H9 (cell line): ENCODE results near the gene SCAF4. TPM values are rescaled to one million over a fixed set of nuclear protein-coding genes. Genes with fewer than 3 reads are reported as not detected.

ENCODE experiments used
- DNase-seq: peaks from one replicate; pipeline ENCODE4 v3.0.0-alpha.2; 2017
- H2AFZ ChIP-seq: one replicate; pipeline ENCODE4 v1.6.1; 2013; ENCODE audit warnings: mild to moderate bottlenecking, low read length, control low read depth, moderate library complexity
- H2AK5ac ChIP-seq: 2 replicates; pipeline ENCODE4 v1.6.1; 2013; ENCODE audit warnings: low read length, control low read depth, mixed read lengths; ENCODE audit not compliant: insufficient read length
- H2BK120ac ChIP-seq: one replicate; pipeline ENCODE4 v1.6.1; 2013; ENCODE audit warnings: low read depth, mild to moderate bottlenecking, low read length, control low read depth, inconsistent platforms; ENCODE audit not compliant: poor library complexity, severe bottlenecking
- H2BK12ac ChIP-seq: 2 replicates; pipeline ENCODE4 v1.6.1; 2013; ENCODE audit warnings: low read length, control low read depth, mixed read lengths, low read depth; ENCODE audit not compliant: insufficient read length
- H2BK15ac ChIP-seq: 2 replicates; pipeline ENCODE4 v1.6.1; 2013; ENCODE audit warnings: low read depth, low read length, control low read depth
- H2BK20ac ChIP-seq: one replicate; pipeline ENCODE4 v1.6.1; 2013; ENCODE audit warnings: low read depth, mild to moderate bottlenecking, low read length, control low read depth, inconsistent platforms; ENCODE audit not compliant: poor library complexity, severe bottlenecking
- H2BK5ac ChIP-seq: 2 replicates; pipeline ENCODE4 v1.6.1; 2013; ENCODE audit warnings: low read length, control low read depth, mixed read lengths; ENCODE audit not compliant: insufficient read length
- H3K14ac ChIP-seq: 2 replicates; pipeline ENCODE4 v1.6.1; 2013; ENCODE audit warnings: low read length, control low read depth; ENCODE audit not compliant: insufficient read depth
- H3K18ac ChIP-seq: 2 replicates; pipeline ENCODE4 v1.6.1; 2013; ENCODE audit warnings: low read depth, mild to moderate bottlenecking, mixed read lengths, low read length, control low read depth; ENCODE audit not compliant: insufficient read length
- H3K23ac ChIP-seq: 2 replicates; pipeline ENCODE4 v1.6.1; 2013; ENCODE audit warnings: low read length, control low read depth, mixed read lengths, low read depth; ENCODE audit not compliant: insufficient read length
- H3K23me2 ChIP-seq: 2 replicates; pipeline ENCODE4 v1.6.1; 2013; ENCODE audit warnings: low read depth, mild to moderate bottlenecking, mixed read lengths, low read length, control low read depth; ENCODE audit not compliant: insufficient read length, poor library complexity, severe bottlenecking
- H3K27ac ChIP-seq: 2 replicates; pipeline ENCODE4 v1.5.1; 2013; ENCODE audit warnings: low read length, control low read depth, mixed read lengths, low read depth; ENCODE audit not compliant: insufficient read length
- H3K27me3 ChIP-seq: 2 replicates; pipeline ENCODE4 v1.6.1; 2013; ENCODE audit warnings: low read length, control low read depth, inconsistent platforms; ENCODE audit not compliant: insufficient read depth
- H3K4ac ChIP-seq: 2 replicates; pipeline ENCODE4 v1.6.1; 2013; ENCODE audit warnings: low read depth, mild to moderate bottlenecking, control low read depth, inconsistent platforms, low read length, moderate library complexity
- H3K4me1 ChIP-seq: 2 replicates; pipeline ENCODE4 v1.6.1; 2013; ENCODE audit warnings: low read length, control low read depth, inconsistent platforms; ENCODE audit not compliant: insufficient read depth
- H3K4me2 ChIP-seq: 2 replicates; pipeline ENCODE4 v1.6.1; 2013; ENCODE audit warnings: low read length, control low read depth, mixed read lengths; ENCODE audit not compliant: insufficient read length, insufficient read depth
- H3K56ac ChIP-seq: 2 replicates; pipeline ENCODE4 v1.6.1; 2013; ENCODE audit warnings: low read depth, mild to moderate bottlenecking, mixed read lengths, low read length, control low read depth; ENCODE audit not compliant: insufficient read length
- H3K79me1 ChIP-seq: 2 replicates; pipeline ENCODE4 v1.6.1; 2013; ENCODE audit warnings: low read depth, mild to moderate bottlenecking, moderate library complexity, low read length, control low read depth, inconsistent platforms; ENCODE audit not compliant: insufficient read depth, poor library complexity, severe bottlenecking
- H3K79me2 ChIP-seq: 2 replicates; pipeline ENCODE4 v1.6.1; 2013; ENCODE audit warnings: low read length, control low read depth, inconsistent platforms; ENCODE audit not compliant: insufficient read depth
- H3K9ac ChIP-seq: 2 replicates; pipeline ENCODE4 v1.6.1; 2013; ENCODE audit warnings: low read length, control low read depth, mixed read lengths; ENCODE audit not compliant: insufficient read length; ENCODE audit errors: extremely low read depth
- H3K9me3 ChIP-seq: one replicate; pipeline ENCODE4 v1.6.1; 2013; ENCODE audit warnings: low read depth, low read length, inconsistent platforms; ENCODE audit not compliant: control insufficient read depth
- H3T11ph ChIP-seq: one replicate; pipeline ENCODE4 v1.6.1; 2013; ENCODE audit warnings: mild to moderate bottlenecking, low read length, control low read depth, inconsistent platforms
- H4K20me1 ChIP-seq: one replicate; pipeline ENCODE4 v1.6.1; 2013; ENCODE audit not compliant: control insufficient read depth, insufficient read length, insufficient read depth
- H4K5ac ChIP-seq: 2 replicates; pipeline ENCODE4 v1.6.1; 2013; ENCODE audit warnings: low read depth, mild to moderate bottlenecking, mixed read lengths, low read length, control low read depth; ENCODE audit not compliant: insufficient read length
- H4K8ac ChIP-seq: replicated peaks from 2 replicates; pipeline ENCODE4 v1.6.1; 2013; ENCODE audit warnings: low read length, control low read depth, mixed read lengths, low read depth; ENCODE audit not compliant: insufficient read length
- H4K91ac ChIP-seq: 2 replicates; pipeline ENCODE4 v1.6.1; 2013; ENCODE audit warnings: low read depth, mild to moderate bottlenecking, moderate library complexity, mixed read lengths, low read length, control low read depth; ENCODE audit not compliant: insufficient read length
- H3K27ac Mint-ChIP-seq, 3 experiments: 2 replicates in 2 of 3; 3 replicates in 1 of 3; pipeline ENCODE4 v1.8.0; 2020 to 2021; ENCODE audit warnings: mixed read lengths in 3 of 3, mild to moderate bottlenecking in 1 of 3, moderate library complexity in 1 of 3
- H3K27me3 Mint-ChIP-seq: 2 replicates; pipeline ENCODE4 v1.8.0; 2021; ENCODE audit warnings: low read depth, mild to moderate bottlenecking, moderate library complexity, mixed read lengths
- H3K36me3 Mint-ChIP-seq, 3 experiments: 2 replicates in 2 of 3; 3 replicates in 1 of 3; pipeline ENCODE4 v1.8.0; 2020 to 2021; ENCODE audit warnings: low read depth in 3 of 3, mixed read lengths in 3 of 3; ENCODE audit not compliant: insufficient read depth in 1 of 3
- H3K4me1 Mint-ChIP-seq, 2 experiments: 2 replicates each; pipeline ENCODE4 v1.8.0; 2020; ENCODE audit warnings: mixed read lengths in 2 of 2
- H3K4me3 Mint-ChIP-seq, 2 experiments: 2 replicates in 1 of 2; 3 replicates in 1 of 2; pipeline ENCODE4 v1.8.0; 2020 to 2021; ENCODE audit warnings: mild to moderate bottlenecking in 2 of 2, mixed read lengths in 2 of 2, moderate library complexity in 1 of 2
- H3K9me3 Mint-ChIP-seq, 2 experiments: 2 replicates in 1 of 2; 3 replicates in 1 of 2; pipeline ENCODE4 v1.8.0; 2020; ENCODE audit warnings: mild to moderate bottlenecking in 2 of 2, mixed read lengths in 2 of 2, moderate library complexity in 1 of 2
- CTCF ChIP-seq: fragments of 200-600 bp; sonication (generic); conservative IDR thresholded peaks from 3 replicates; pipeline ENCODE4 v1.8.0; 2021; ENCODE audit warnings: antibody characterized with exemption, mild to moderate bottlenecking
- WGBS: extraction: QIAGEN DNeasy Blood & Tissue Kit; methylation state at CpG from one replicate; pipeline ENCODE4 v1.1.7; 2013; ENCODE audit warnings: missing lambda C conversion rate, low lambda C conversion rate, mixed read lengths; ENCODE audit not compliant: insufficient read length; ENCODE audit errors: extremely low coverage; 5-methylcytosine and 5-hydroxymethylcytosine counted together
- total RNA-seq: library from RNA; stranded (reverse); gene quantifications from 2 replicates; pipeline ENCODE4 v1.2.1, GENCODE V29; 2021

Gene SCAF4
- total RNA-seq, 1 experiment from 2014 or later = 76.8 TPM

- Histone ChIP-seq H3K18ac (no peak overlapping the region), H3K27ac (no peak overlapping the region), H3K14ac (no peak overlapping the region), H2AK5ac (no peak overlapping the region), H3K23me2 (no peaks in the 10 kb centered on the region), H4K91ac (no peak overlapping the region), H4K5ac (no peak overlapping the region), H2BK15ac (no peak overlapping the region), H2BK20ac (no peak overlapping the region), H4K8ac (no peak overlapping the region), H3T11ph (no peak overlapping the region), H3K4ac (no peak overlapping the region), H3K9ac (no peak overlapping the region), H3K4me2 (no peak overlapping the region), H3K56ac (no peak overlapping the region), H2BK12ac (no peak overlapping the region), H2BK5ac (no peak overlapping the region), H3K4me1 (no peaks in the 10 kb centered on the region), H4K20me1 (no peaks in the 10 kb centered on the region), H3K79me1 (no peaks in the 10 kb centered on the region), H2BK120ac (no peak overlapping the region), H3K9me3 (no peaks in the 10 kb centered on the region), H2AFZ (no peak overlapping the region), H3K27me3 (no peaks in the 10 kb centered on the region), H3K79me2 (no peaks in the 10 kb centered on the region), H3K23ac (no peak overlapping the region)
- Mint-ChIP-seq H3K4me1 (peaks cover under 1 to 1% of the 10 kb centered on the region in 2 experiments; a peak in 3 of 4 replicates), H3K36me3 (peaks cover 12 to 40% (median 16%) of the 10 kb centered on the region in 3 experiments), H3K9me3 (peaks cover 29 to 31% of the 10 kb centered on the region in 2 experiments), H3K4me3 (no peak overlapping the region), H3K27me3 (no peaks in the 10 kb centered on the region; the same call in 1 of the 2 replicates), H3K27ac (no peak overlapping the region)
- no peak for DNase-seq
- WGBS = no CpG with 5 or more reads among the region's 5 CpGs
- no peak for TF ChIP-seq CTCF
These were observed 12.4 kb upstream of the SCAF4 start for GRCh38 chr21:31744182-31744800.
